HG03159 (cell line): ENCODE data around the gene BARD1.

Experiments used
- ATAC-seq: cut with Tn5 transposase; IDR thresholded peaks from one replicate; pipeline ENCODE4 v1.9.1; 2021; ENCODE audit warnings: mild to moderate bottlenecking, moderate library complexity; ENCODE audit not compliant: unreplicated experiment

BARD1 gene

DNA sequence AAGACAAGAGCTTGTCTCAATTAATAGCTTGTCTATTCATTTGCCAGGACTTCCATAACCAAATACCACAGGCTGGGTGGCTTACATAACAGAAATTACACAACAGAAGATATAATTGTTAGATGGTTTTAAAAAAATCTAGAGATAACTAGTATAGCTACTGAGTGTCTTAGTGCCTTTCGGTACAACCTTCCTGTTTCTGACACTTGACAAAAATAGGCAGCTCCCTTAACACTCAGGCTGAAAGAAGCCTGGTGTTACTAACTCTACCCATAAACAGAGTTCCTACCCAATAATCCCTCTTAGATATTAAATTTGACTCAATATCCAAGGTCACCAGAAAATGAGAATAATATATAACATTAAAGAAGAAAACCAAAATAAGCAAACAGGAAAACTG, 129.7 kb downstream of the BARD1 start:
- ATAC-seq, result no peak

DNA sequence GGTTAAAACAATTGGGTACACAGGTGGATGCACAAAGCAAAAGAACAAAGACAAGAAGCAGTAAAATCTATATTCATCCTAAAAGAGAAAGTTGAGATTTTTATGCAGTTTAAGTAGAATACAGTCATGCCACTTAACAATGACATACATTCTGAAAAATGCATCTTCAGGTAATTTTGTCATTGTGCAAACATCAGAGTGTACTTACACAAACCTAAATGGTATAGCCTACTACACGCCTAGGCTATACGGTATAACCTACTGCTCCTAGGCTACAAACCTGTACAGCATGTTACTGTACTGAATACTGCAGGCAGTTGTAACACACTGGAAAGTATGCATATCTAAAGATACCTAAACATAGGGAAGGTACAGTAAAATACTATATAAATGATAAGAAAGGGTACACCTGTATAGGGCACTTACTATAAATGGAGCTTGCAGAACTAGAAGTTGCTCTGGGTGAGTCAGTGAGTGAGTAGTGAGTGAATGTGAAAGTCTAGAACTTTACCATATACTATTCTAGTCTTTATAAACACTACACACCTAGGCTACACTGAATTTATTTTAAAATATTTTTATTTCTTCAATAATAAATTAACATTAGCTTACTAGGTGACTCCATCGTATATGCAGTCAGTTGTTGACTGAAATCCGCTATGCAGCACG, 132.9 kb downstream of the BARD1 start:
- no peak for ATAC-seq
